Left lung (tissue), 10 donors: Measurements from ENCODE around the gene SLC25A42. TPM values are rescaled to one million over a fixed set of nuclear protein-coding genes. Genes with fewer than 3 reads are reported as not detected.

ENCODE experiments used
- ATAC-seq: fragments of 200-7000 bp; cut with Tn5 transposase; one replicate; pipeline ENCODE4 v1.9.1; 2020; ENCODE audit warnings: moderate library complexity
- DNase-seq, 4 donors: peaks; one replicate each; pipeline ENCODE4 v3.0.0-alpha.2; 2013 to 2020
- H3K27ac ChIP-seq, 2 donors: fragments of 200-600 bp; sonication (generic) in 1 of 2; one replicate each; pipeline versions ENCODE4 v1.5.0 to v1.8.0; 2020 to 2021
- H3K27me3 ChIP-seq, 2 donors: fragments of 200-600 bp; sonication (generic) in 1 of 2; one replicate each; pipeline versions ENCODE4 v1.5.0 to v1.8.0; 2020 to 2021
- H3K36me3 ChIP-seq, 2 donors: fragments of 200-600 bp; sonication (generic) in 1 of 2; one replicate each; pipeline versions ENCODE4 v1.5.0 to v1.8.0; 2020 to 2021
- H3K4me1 ChIP-seq, 2 donors: fragments of 200-600 bp; one replicate each; pipeline ENCODE4 v1.8.0; 2021
- H3K4me3 ChIP-seq, 2 donors: fragments of 200-600 bp; sonication (generic) in 1 of 2; one replicate each; pipeline versions ENCODE4 v1.5.0 to v1.8.0; 2020 to 2021; ENCODE audit warnings: mild to moderate bottlenecking in 1 of 2
- H3K9me3 ChIP-seq, 2 donors: fragments of 200-600 bp; sonication (generic) in 1 of 2; one replicate each; pipeline versions ENCODE4 v1.5.0 to v1.8.0; 2020 to 2021
- intact Hi-C, 2 donors: fragments of 100-400 bp; cut with DNase I; formaldehyde crosslinking; loops; one replicate each; pipeline versions ENCODE4 v1.11.2 to v1.14.2; 2022
- polyA plus RNA-seq, 6 donors: library from polyadenylated mRNA; unstranded; fragments of 120-200 nt; gene quantifications; one replicate each; pipeline ENCODE4 v1.2.1, GENCODE V29; 2013; ENCODE audit not compliant: insufficient read length in 6 of 6
- total RNA-seq, 2 donors: library from RNA; stranded (reverse); fragmentation: NEBNext Ultra II Directional; extraction: Animal tissue kit (Norgen Biotek cat#: 25700); gene quantifications; one replicate each; pipeline ENCODE4 v1.2.1, GENCODE V29; 2021
- TF ChIP-seq, protein P1 (sequence below), 2 donors: fragments of 200-600 bp; sonication (generic) in 1 of 2; IDR thresholded peaks; one replicate each; pipeline versions ENCODE4 v1.5.0 to v1.8.0; 2021; ENCODE audit warnings: antibody characterized with exemption in 2 of 2
- donor health status: DM: no; HTN: yes; CAD: no.
- donor health status: DM: no; HTN: no; CAD: no.

Gene SLC25A42
- total and polyA plus RNA-seq, 8 donors, result 7.6 to 16.6 (median 12.8) TPM

DNA sequence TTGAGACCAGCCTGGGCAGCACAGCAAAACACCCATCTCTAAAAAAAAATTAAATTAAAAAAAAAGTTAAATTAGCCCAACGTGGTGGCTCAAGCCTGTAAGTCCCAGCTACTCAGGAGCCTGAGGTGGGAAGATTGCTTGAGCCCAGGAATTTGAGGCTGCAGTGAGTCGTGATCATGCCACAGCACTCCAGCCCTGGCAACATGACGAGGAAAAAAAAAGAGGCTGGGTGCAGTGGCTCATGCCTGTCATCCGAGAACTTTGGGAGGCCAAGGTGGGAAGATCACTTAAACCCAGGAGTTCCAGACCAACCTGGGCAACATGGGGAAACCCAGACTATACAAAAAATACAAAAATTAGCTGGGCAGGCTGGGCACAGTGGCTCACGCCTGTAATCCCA, 76.7 kb downstream of the SLC25A42 start:
- Histone ChIP-seq H3K4me1 (peaks cover 5 to 19% of the 10 kb centered on the region in 2 donors), H3K9me3 (no peaks in the 10 kb centered on the region), H3K4me3 (no peak overlapping the region), H3K27ac (no peak overlapping the region), H3K36me3 (no peaks in the 10 kb centered on the region), H3K27me3 (no peaks in the 10 kb centered on the region)
- intact Hi-C loops, result no loop called here
- no peak for DNase-seq
- ATAC-seq, result no peak
- TF ChIP-seq, protein P1, sequence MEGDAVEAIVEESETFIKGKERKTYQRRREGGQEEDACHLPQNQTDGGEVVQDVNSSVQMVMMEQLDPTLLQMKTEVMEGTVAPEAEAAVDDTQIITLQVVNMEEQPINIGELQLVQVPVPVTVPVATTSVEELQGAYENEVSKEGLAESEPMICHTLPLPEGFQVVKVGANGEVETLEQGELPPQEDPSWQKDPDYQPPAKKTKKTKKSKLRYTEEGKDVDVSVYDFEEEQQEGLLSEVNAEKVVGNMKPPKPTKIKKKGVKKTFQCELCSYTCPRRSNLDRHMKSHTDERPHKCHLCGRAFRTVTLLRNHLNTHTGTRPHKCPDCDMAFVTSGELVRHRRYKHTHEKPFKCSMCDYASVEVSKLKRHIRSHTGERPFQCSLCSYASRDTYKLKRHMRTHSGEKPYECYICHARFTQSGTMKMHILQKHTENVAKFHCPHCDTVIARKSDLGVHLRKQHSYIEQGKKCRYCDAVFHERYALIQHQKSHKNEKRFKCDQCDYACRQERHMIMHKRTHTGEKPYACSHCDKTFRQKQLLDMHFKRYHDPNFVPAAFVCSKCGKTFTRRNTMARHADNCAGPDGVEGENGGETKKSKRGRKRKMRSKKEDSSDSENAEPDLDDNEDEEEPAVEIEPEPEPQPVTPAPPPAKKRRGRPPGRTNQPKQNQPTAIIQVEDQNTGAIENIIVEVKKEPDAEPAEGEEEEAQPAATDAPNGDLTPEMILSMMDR (IDR thresholded peaks at IDR 0.05), result no peak

DNA sequence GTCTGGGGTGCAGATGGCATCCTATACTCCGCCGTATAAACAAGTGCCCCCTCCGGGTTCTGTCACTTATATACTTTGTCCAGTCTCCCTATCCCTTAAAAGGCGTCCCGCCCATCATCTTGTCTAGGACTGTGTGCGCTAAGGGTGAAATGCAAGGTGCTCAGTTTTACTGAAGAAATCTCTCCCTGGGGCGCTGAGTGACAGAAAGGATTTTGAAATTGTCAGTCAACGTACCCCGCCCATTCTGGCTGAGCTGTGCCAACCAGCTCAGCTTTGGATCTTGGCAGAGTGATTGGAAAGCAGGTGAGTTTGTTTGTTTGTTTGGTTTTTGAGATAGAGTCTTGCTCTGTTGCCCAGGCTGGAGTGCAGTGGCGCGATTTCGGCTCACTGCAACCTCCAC, 78.6 kb downstream of the SLC25A42 start:
- Histone ChIP-seq H3K27me3 (no peaks in the 10 kb centered on the region), H3K27ac (no peak overlapping the region), H3K9me3 (no peaks in the 10 kb centered on the region), H3K36me3 (peaks cover 0 to 10% of the 10 kb centered on the region in 2 donors), H3K4me3 (no peak overlapping the region), H3K4me1 (peaks cover 3 to 24% of the 10 kb centered on the region in 2 donors)
- ATAC-seq (no peak), DNase-seq (no peak)
- intact Hi-C loops, result no loop called here
- TF ChIP-seq, protein P1 (IDR thresholded peaks at IDR 0.05), result no peak

DNA sequence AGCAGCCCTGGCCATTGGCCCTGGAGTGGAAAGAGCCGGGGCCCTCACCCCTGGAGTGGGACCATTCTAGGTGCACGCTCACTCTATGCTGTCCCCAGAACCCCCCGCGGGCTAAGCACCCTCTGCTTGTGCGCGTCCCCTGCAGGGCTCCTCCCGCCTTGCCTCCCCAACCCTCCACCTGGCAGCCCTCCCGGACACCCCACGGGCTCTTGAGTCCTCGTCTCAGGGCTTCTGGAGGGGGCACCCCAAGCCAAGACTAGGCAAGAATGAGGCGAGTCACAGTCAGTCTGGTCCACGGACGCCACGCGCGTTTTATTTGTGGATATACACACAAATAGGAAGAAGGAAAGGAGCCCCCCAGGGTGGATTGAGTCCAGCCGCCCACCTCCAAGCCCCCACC, 81.5 kb downstream of the SLC25A42 start:
- peaks cover 0 to 6% of the 10 kb centered on the region in 2 donors for H3K4me1 ChIP-seq
- no peaks in the 10 kb centered on the region for H3K9me3 ChIP-seq
- TF ChIP-seq, protein P1 (IDR thresholded peaks at IDR 0.05), result no peak
- ATAC-seq (peak; percentile 5), DNase-seq (no peak)
- H3K4me3 ChIP-seq, result no peak overlapping the region
- no peaks in the 10 kb centered on the region for H3K27me3 ChIP-seq
- intact Hi-C loops, result no loop called here
- H3K27ac ChIP-seq, result no peak overlapping the region
- peaks cover 0 to 34% of the 10 kb centered on the region in 2 donors for H3K36me3 ChIP-seq

DNA sequence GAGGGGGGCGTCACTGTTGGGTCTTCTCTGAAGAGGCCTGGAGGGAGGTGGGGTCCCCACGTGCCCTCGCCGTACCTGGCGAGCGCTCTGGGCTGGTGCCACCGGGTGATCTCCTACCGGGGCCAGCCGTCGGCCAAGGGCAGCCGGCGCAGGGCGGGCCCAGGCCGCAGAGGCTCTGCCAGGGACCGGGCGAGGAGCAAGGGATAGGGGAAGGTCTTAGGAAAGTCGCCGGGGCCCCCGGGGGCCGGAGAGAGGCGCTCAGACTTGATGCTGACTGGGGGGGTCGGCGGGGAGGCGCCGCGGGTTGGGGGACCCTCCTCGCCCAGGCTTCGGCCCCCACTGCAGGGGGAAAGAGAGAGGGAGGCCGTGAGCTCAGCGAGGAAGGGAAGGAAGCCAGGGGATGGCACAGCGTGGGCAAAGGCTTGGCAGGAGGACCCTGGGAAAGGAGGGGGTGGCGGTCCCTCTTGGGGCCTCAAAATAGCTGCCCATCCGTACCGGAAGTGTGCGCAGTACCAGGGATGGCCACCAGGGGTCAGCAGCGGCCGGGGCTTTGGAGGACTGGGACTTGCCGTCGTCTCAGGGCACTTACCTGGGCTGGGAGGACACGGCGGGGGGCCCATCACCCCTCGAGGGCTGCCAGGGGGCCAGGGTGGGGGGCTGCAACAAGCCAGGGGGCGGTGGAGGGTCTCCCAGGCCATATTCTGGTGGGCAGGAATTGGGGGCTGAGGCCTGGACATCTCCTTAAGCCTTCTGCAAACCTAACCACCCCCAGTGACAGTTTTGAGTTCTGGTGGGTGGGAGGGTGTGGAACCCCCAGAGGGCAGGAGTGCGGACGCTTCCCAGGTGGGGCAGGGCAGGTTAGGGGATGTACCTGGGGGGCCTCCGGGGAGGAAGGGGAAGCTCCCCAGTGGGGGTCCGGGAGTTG, 82.2 kb downstream of the SLC25A42 start:
- ATAC-seq (peak; percentile 92), DNase-seq (peak; percentile 37 to 96 (median 68))
- Histone ChIP-seq H3K27ac (no peak overlapping the region), H3K27me3 (no peaks in the 10 kb centered on the region), H3K4me1 (peaks cover 0 to 6% of the 10 kb centered on the region in 2 donors), H3K9me3 (no peaks in the 10 kb centered on the region), H3K4me3 (no peak overlapping the region), H3K36me3 (peaks cover 0 to 34% of the 10 kb centered on the region in 2 donors)
- TF ChIP-seq, protein P1 (IDR thresholded peaks at IDR 0.05), result peak; percentile 90
- intact Hi-C loops, result no loop called here

DNA sequence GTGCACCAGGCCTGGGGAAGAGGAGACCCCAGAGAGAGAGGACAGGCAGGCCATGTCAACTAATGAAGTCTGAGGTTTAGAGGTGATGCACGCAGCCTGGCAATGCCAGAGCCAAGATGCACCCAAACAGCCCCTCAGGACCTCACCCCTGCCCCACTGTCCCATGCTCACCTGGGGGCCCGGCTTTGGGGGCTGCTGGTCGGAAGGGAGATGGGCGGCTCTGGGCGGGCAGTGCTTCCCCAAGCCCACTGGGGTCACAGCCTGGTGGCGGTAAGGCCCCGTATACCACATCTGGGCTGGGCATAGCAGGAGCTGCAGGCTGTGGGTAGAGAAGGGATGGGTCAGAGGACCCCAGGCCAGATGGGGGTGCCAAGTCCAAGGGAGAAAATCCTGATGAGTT, 83.1 kb downstream of the SLC25A42 start:
- TF ChIP-seq, protein P1 (IDR thresholded peaks at IDR 0.05), result no peak
- intact Hi-C loops, result no loop called here
- DNase-seq, result no peak
- ATAC-seq, result no peak
- no peak overlapping the region for H3K4me3 ChIP-seq
- H3K36me3 ChIP-seq, result peaks cover 0 to 34% of the 10 kb centered on the region in 2 donors
- no peak overlapping the region for H3K27ac ChIP-seq
- peaks cover 0 to 6% of the 10 kb centered on the region in 2 donors for H3K4me1 ChIP-seq
- no peaks in the 10 kb centered on the region for H3K27me3 ChIP-seq
- no peaks in the 10 kb centered on the region for H3K9me3 ChIP-seq
